Measurements from ENCODE around the gene WASF3.
A peak's percentile ranks its signal among the peaks of the same experiment; 100 is the strongest.

DNA sequence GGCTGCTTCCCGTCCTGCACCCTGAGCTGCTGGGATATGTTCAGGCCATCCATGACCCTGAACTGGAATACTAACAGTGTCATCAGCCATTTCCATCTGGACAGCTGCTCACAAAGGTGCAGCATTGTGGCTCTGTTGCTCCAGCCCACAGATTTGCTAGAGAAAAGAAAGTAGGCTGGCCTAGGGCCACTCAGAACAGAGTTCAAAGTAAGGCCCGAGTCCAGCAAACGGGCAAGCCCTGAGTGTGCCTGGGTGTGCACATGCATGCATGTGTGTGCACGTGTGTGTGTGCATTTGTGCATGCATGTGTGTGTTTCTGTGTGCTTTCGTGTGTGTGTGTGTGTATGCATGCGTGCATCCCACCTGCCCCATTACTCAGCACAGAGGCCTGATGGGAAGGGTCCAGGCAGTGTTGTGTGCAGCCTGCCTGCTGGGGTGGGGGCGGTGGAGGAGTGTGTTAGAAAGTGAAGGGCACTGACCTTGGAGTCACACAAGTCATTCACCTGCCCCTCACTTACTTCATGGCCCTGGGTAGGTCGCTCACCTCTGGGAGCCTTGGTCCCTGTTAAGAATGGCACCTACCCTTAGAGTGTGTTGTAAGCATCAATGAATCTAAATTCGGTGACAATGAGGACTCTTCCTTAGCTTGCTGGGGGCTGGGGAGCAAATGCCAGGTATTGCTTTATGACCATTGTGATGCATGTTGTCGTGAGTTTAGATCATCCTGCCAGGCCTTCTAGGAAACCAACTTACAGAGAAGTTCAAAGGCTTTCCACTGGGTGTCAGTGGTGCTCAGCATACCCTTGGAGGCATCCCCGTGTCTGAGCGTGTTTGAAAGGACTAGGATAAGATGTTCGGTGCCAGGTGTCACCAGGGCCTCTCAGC is 149.9 kb downstream of the WASF3 start:
- TF ChIP-seq, protein P1, sequence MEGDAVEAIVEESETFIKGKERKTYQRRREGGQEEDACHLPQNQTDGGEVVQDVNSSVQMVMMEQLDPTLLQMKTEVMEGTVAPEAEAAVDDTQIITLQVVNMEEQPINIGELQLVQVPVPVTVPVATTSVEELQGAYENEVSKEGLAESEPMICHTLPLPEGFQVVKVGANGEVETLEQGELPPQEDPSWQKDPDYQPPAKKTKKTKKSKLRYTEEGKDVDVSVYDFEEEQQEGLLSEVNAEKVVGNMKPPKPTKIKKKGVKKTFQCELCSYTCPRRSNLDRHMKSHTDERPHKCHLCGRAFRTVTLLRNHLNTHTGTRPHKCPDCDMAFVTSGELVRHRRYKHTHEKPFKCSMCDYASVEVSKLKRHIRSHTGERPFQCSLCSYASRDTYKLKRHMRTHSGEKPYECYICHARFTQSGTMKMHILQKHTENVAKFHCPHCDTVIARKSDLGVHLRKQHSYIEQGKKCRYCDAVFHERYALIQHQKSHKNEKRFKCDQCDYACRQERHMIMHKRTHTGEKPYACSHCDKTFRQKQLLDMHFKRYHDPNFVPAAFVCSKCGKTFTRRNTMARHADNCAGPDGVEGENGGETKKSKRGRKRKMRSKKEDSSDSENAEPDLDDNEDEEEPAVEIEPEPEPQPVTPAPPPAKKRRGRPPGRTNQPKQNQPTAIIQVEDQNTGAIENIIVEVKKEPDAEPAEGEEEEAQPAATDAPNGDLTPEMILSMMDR (IDR thresholded peaks at IDR 0.05 in 4 of 5, conservative IDR thresholded peaks at IDR 0.05 in 1 of 5) = peak in 2 of 5 experiments; percentile 25 to 38
- TF ChIP-seq POLR2A (IDR thresholded peaks at IDR 0.05) = no peak

Data from gastrocnemius medialis (tissue), 4 donors.